ENCODE data around the gene CAMK1. TPM values are rescaled to one million over a fixed set of nuclear protein-coding genes. Genes with fewer than 3 reads are reported as not detected.

CAMK1 gene
- total and polyA plus RNA-seq, 2 of the 4 experiments (the other 2 are of a cell fraction): 33.3 to 36.4 TPM

GRCh38 chr3:9781978-9782603 is 12.3 kb upstream of the CAMK1 start:
- ATAC-seq (ENCODE audit: low read depth) (no peak), DNase-seq (no peak)
- no peak overlapping the region for H3K27ac ChIP-seq (ENCODE audit: insufficient read depth, low read length)
- H3K18ac ChIP-seq (ENCODE audit: low read depth, low read length): no peak overlapping the region
- POLR2A ChIA-PET (ENCODE audit: unreplicated experiment): no interaction called here
- no peak overlapping the region for H4K5ac ChIP-seq (ENCODE audit: low read depth, low read length)
- H3K4ac ChIP-seq (ENCODE audit: low read depth, low read length): no peak overlapping the region
- H4K8ac ChIP-seq (ENCODE audit: low read depth in 2 of 2, low read length in 2 of 2): no peak overlapping the region
- no peak overlapping the region for H2AK5ac ChIP-seq (ENCODE audit: low read depth, low read length)
- peaks cover 6% of the 10 kb centered on the region in 2 experiments; a peak in 3 of 4 replicates for H3K79me1 ChIP-seq (ENCODE audit: low read depth in 1 of 2, low read length in 2 of 2)
- H3K36me3 ChIP-seq (ENCODE audit: control insufficient read depth, insufficient read depth, low read length): peaks cover 44% of the 10 kb centered on the region
- CTCF ChIA-PET: no interaction called here
- H3K9me3 ChIP-seq (ENCODE audit: control insufficient read depth, insufficient read depth, low read length): no peaks in the 10 kb centered on the region
- H2BK20ac ChIP-seq (ENCODE audit: low read depth, low read length): no peak overlapping the region
- no peak overlapping the region for H2BK120ac ChIP-seq (ENCODE audit: low read depth, low read length)
- in situ Hi-C loops (cut with MboI; ENCODE audit: low sequenced_read_pairs): no loop called here
- no peak overlapping the region for H3K4me3 ChIP-seq (ENCODE audit: insufficient read depth, low read depth, low read length)
- intact Hi-C loops (cut with micrococcal nuclease): no loop called here
- no TSS peak for BruUV-seq (replicated peaks)
- H3K56ac ChIP-seq (ENCODE audit: extremely low read depth, insufficient read depth, low read length): no peak overlapping the region
- H2BK5ac ChIP-seq (ENCODE audit: low read depth, low read length, poor library complexity, severe bottlenecking): no peak overlapping the region
- peaks cover 3% of the 10 kb centered on the region for H3K4me1 ChIP-seq (ENCODE audit: control insufficient read depth, insufficient read depth, low read length)
- no peak overlapping the region for H4K91ac ChIP-seq (ENCODE audit: insufficient read depth, low read depth, low read length)
- no peak overlapping the region for H3K14ac ChIP-seq (replicated peaks; ENCODE audit: low read depth, low read length)
- dilution Hi-C loops (cut with HindIII; ENCODE audit: low sequenced_read_pairs, unreplicated experiment): no loop called here
- H3K4me2 ChIP-seq (ENCODE audit: low read depth, low read length): no peak overlapping the region
- 83% methylated on average over 3 of the region's 3 CpGs; no CpG with 5 or more reads in 1 of the 2 experiments for WGBS, 2 experiments (ENCODE audit: extremely low coverage in 2 of 2, insufficient read length in 1 of 2)
- no peak overlapping the region for H2AFZ ChIP-seq (replicated peaks; ENCODE audit: low read length, poor library complexity)
- TF ChIP-seq RAD21 (IDR thresholded peaks at IDR 0.05; ENCODE audit: low read length): no peak
- no peak for TF ChIP-seq MXI1 (IDR thresholded peaks at IDR 0.05; ENCODE audit: borderline replicate concordance, low read depth, low read length)
- TF ChIP-seq CTCF (conservative IDR thresholded peaks at IDR 0.05; ENCODE audit: low read depth, low read length): no peak
- no peak for TF ChIP-seq BHLHE40 (IDR thresholded peaks at IDR 0.05; ENCODE audit: low read depth, low read length)
- TF ChIP-seq CEBPB (IDR thresholded peaks at IDR 0.05; ENCODE audit: low read depth, low read length): no peak
- TF ChIP-seq POLR2A (IDR thresholded peaks at IDR 0.05; ENCODE audit: low read depth, low read length): no peak
- no peak for TF ChIP-seq ELK1 (IDR thresholded peaks at IDR 0.05; ENCODE audit: borderline replicate concordance, low read depth, low read length)
- no peak for TF ChIP-seq CHD1 (IDR thresholded peaks at IDR 0.05; ENCODE audit: low read depth, low read length)
- no peak for TF ChIP-seq MAZ (IDR thresholded peaks at IDR 0.05; ENCODE audit: borderline replicate concordance, low read depth, low read length)
- no peak for TF ChIP-seq MAFK (IDR thresholded peaks at IDR 0.05; ENCODE audit: low read depth, low read length)
- no peak for TF ChIP-seq RCOR1 (IDR thresholded peaks at IDR 0.05; ENCODE audit: insufficient replicate concordance, low read length)
- TF ChIP-seq USF2 (IDR thresholded peaks at IDR 0.05; ENCODE audit: low read depth, low read length): no peak
- TF ChIP-seq SMC3 (IDR thresholded peaks at IDR 0.05; ENCODE audit: low read depth, low read length): no peak
- TF ChIP-seq NFE2L2 (IDR thresholded peaks at IDR 0.05; ENCODE audit: low read depth, low read length): no peak
- TF ChIP-seq FOS (IDR thresholded peaks at IDR 0.05; ENCODE audit: low read depth, low read length): no peak
- no peak for TF ChIP-seq RFX5 (IDR thresholded peaks at IDR 0.05; ENCODE audit: low read depth, low read length)
- H3K9me1 ChIP-seq (ENCODE audit: insufficient read depth, low read length): peaks cover 9% of the 10 kb centered on the region; the same call in 1 of the 2 replicates
- H4K20me1 ChIP-seq (ENCODE audit: insufficient read depth, low read length): no peaks in the 10 kb centered on the region
- no peak overlapping the region for H2AK9ac ChIP-seq (replicated peaks; ENCODE audit: low read depth, low read length, poor library complexity)
- H3K23ac ChIP-seq (ENCODE audit: low read depth, low read length): no peak overlapping the region
- no peak overlapping the region for H2BK15ac ChIP-seq (ENCODE audit: low read depth, low read length)
- H3K9ac ChIP-seq (ENCODE audit: low read depth, low read length): no peak overlapping the region
- H3K27me3 ChIP-seq (ENCODE audit: control insufficient read depth, insufficient read depth, low read length): no peaks in the 10 kb centered on the region

Data from IMR-90 (cell line).